K562 (cell line): ENCODE measurements around the gene PHKG1. TPM values are rescaled to one million over a fixed set of nuclear protein-coding genes. Genes with fewer than 3 reads are reported as not detected.

Experiments used
- ATAC-seq: fragments of 200-7000 bp; cut with Tn5 transposase; 3 replicates; pipeline ENCODE4 v1.9.1; 2020; ENCODE audit warnings: moderate library complexity
- BruUV-seq: library from RNA; stranded (reverse); fragments of 400-500 nt; replicated peaks from 2 replicates; lab custom pipeline; 2021; lab: Mats Ljungman, UMichigan
- CTCF ChIA-PET: fragments of 300-600 bp; formaldehyde crosslinking; extraction: SDS; loops from one replicate; lab custom pipeline; 2021; ENCODE audit warnings: low intra/inter-chr PET ratio; lab: Yijun Ruan, JAX
- POLR2A ChIA-PET: fragments of 300-600, 350-650 bp; sonication (Branson Sonifier 250); formaldehyde crosslinking; extraction: SDS; loops from one replicate; lab custom pipeline; 2021; ENCODE audit warnings: antibody characterized with exemption, inconsistent platforms; lab: Yijun Ruan, JAX
- DNase-seq, 4 experiments: peaks; one replicate each; pipeline versions ENCODE4 v3.0.0 to v3.0.0-alpha.2; 2011 to 2018; ENCODE audit warnings: low spot score in 3 of 4, mixed read lengths in 3 of 4; ENCODE audit errors: extremely low read depth in 1 of 4
- FAIRE-seq: peaks from 2 replicates; lab custom pipeline; 2011; peaks lifted over from hg19 to GRCh38; lab: Jason Lieb, UNC
- H2AFZ ChIP-seq: 2 replicates; pipeline ENCODE4 v1.6.0; 2011; ENCODE audit warnings: low read depth, low read length, control low read depth, inconsistent platforms
- H3K27ac ChIP-seq: fragments of 200-600 bp; 3 replicates; pipeline ENCODE4 v1.8.0; 2011; ENCODE audit warnings: low read depth, mild to moderate bottlenecking, control low read depth, inconsistent platforms, low read length, moderate library complexity, mixed read lengths; ENCODE audit errors: extremely low read depth
- H3K27me3 ChIP-seq, 2 experiments: fragments of 300-600 bp in 1 of 2; 2 replicates in 1 of 2; 3 replicates in 1 of 2; pipeline versions ENCODE4 v1.6.0 to v1.8.0; 2011; ENCODE audit warnings: inconsistent platforms in 2 of 2, low read length in 2 of 2, mild to moderate bottlenecking in 1 of 2, mixed read lengths in 1 of 2, moderate library complexity in 1 of 2; ENCODE audit not compliant: control insufficient read depth in 2 of 2, insufficient read depth in 2 of 2
- H3K36me3 ChIP-seq: fragments of 300-600 bp; 3 replicates; pipeline ENCODE4 v1.8.0; 2011; ENCODE audit warnings: mild to moderate bottlenecking, low read length, inconsistent platforms; ENCODE audit not compliant: control insufficient read depth, insufficient read depth
- H3K4me1 ChIP-seq, 2 experiments: fragments of 200-600 bp in 1 of 2; replicated peaks in 1 of 2; 2 replicates in 1 of 2; 3 replicates in 1 of 2; pipeline versions ENCODE4 v1.5.1 to v1.8.0; 2011; ENCODE audit warnings: inconsistent platforms in 2 of 2, low read length in 2 of 2, mild to moderate bottlenecking in 1 of 2, mixed read lengths in 1 of 2, moderate library complexity in 1 of 2; ENCODE audit not compliant: control insufficient read depth in 2 of 2, insufficient read depth in 2 of 2
- H3K4me2 ChIP-seq: 2 replicates; pipeline ENCODE4 v1.6.1; 2011; ENCODE audit warnings: low read length, control low read depth, inconsistent platforms, mixed read lengths; ENCODE audit not compliant: insufficient read depth
- H3K4me3 ChIP-seq: fragments of 200-600 bp; sonication (generic), shearing (Covaris generic); 2 replicates; pipeline ENCODE4 v1.5.1; 2016; ENCODE audit warnings: control low read depth, inconsistent platforms
- H3K79me2 ChIP-seq: fragments of 200-600 bp; 3 replicates; pipeline ENCODE4 v1.8.0; 2011; ENCODE audit warnings: low read length, inconsistent platforms; ENCODE audit not compliant: control insufficient read depth, insufficient read depth
- H3K9ac ChIP-seq, 2 experiments: 2 replicates each; pipeline versions ENCODE4 v1.6.0 to v1.6.1; 2011; ENCODE audit warnings: low read depth in 2 of 2, low read length in 2 of 2, control low read depth in 1 of 2, inconsistent platforms in 1 of 2, mild to moderate bottlenecking in 1 of 2, mixed read lengths in 1 of 2; ENCODE audit not compliant: insufficient read depth in 1 of 2
- H3K9me1 ChIP-seq: one replicate; pipeline ENCODE4 v1.6.0; 2011; ENCODE audit warnings: inconsistent platforms, mild to moderate bottlenecking, low read length, moderate library complexity; ENCODE audit not compliant: control insufficient read depth, insufficient read depth
- H3K9me3 ChIP-seq: replicated peaks from 2 replicates; pipeline ENCODE4 v1.5.1; 2011; ENCODE audit warnings: low read depth, low read length, inconsistent platforms; ENCODE audit not compliant: control insufficient read depth, insufficient read depth
- H4K20me1 ChIP-seq: replicated peaks from 2 replicates; pipeline ENCODE4 v1.6.1; 2011; ENCODE audit warnings: low read length, inconsistent platforms, mixed read lengths; ENCODE audit not compliant: control insufficient read depth, insufficient read depth
- KDM5B ChIP-seq: fragments of 200-600 bp; sonication (generic); IDR thresholded peaks from 2 replicates; pipeline ENCODE4 v1.6.1; 2012; ENCODE audit warnings: low read depth, mild to moderate bottlenecking, moderate library complexity, low read length, control low read depth, inconsistent platforms; ENCODE audit not compliant: insufficient replicate concordance
- NCOR1 ChIP-seq: fragments of 450-650 bp; IDR thresholded peaks from 2 replicates; pipeline ENCODE4 v1.6.1; 2016; ENCODE audit warnings: mild to moderate bottlenecking, moderate library complexity
- POLR2B ChIP-seq: fragments of 450-650 bp; IDR thresholded peaks from 2 replicates; pipeline ENCODE4 v1.6.1; 2018; ENCODE audit warnings: low read depth; ENCODE audit not compliant: partially characterized antibody
- PTBP1 ChIP-seq: fragments of 200-400 bp; formaldehyde crosslinking; IDR thresholded peaks from 2 replicates; pipeline ENCODE4 v1.6.1; 2017; ENCODE audit warnings: low read depth, low read length
- RBBP5 ChIP-seq: fragments of 200-600 bp; sonication (generic); IDR thresholded peaks from 2 replicates; pipeline ENCODE4 v1.6.1; 2012; ENCODE audit warnings: borderline replicate concordance, mild to moderate bottlenecking, low read length, control low read depth, inconsistent platforms; ENCODE audit not compliant: insufficient read depth, poor library complexity, severe bottlenecking
- SMAD3 ChIP-seq: fragments of 450-650 bp; formaldehyde crosslinking; conservative IDR thresholded peaks from 2 replicates; pipeline ENCODE4 v1.4.0; 2020; ENCODE audit warnings: mild to moderate bottlenecking
- TAF1 ChIP-seq: IDR thresholded peaks from 2 replicates; pipeline ENCODE4 v1.6.1; 2011; ENCODE audit warnings: mild to moderate bottlenecking, low read length, moderate library complexity; ENCODE audit not compliant: insufficient read depth, control insufficient read depth, severe bottlenecking; ENCODE audit errors: extremely low read depth
- TBL1XR1 ChIP-seq, 2 experiments: IDR thresholded peaks; 2 replicates each; pipeline ENCODE4 v1.6.1; 2012; ENCODE audit warnings: improper control_type of control experiment in 2 of 2, low read length in 2 of 2, mild to moderate bottlenecking in 1 of 2
- TCF3 ChIP-seq: sonication (generic); formaldehyde crosslinking; IDR thresholded peaks from 2 replicates; pipeline ENCODE4 v1.4.0; 2020; ENCODE audit warnings: mild to moderate bottlenecking, missing genetic modification reagents
- YBX1 ChIP-seq: fragments of 450-650 bp; IDR thresholded peaks from 2 replicates; pipeline ENCODE4 v1.7.1; 2016; ENCODE audit warnings: mild to moderate bottlenecking
- WGBS: fragments of 100-300 bp; shearing (Covaris generic); methylation state at CpG from one replicate; pipeline ENCODE4 v1.1.6; 2016; ENCODE audit warnings: low coverage, mixed read lengths; ENCODE audit not compliant: insufficient coverage; ENCODE audit errors: missing lambda C conversion rate; 5-methylcytosine and 5-hydroxymethylcytosine counted together
- in situ Hi-C: fragments of 300-500 bp; cut with MboI; formaldehyde crosslinking; loops from 4 replicates; pipeline ENCODE4 v1.15.0; 2018; ENCODE audit warnings: inconsistent platforms, mixed read lengths
- intact Hi-C: fragments of 100-400 bp; cut with micrococcal nuclease; formaldehyde crosslinking; loops from 2 replicates; pipeline ENCODE4 v1.14.2; 2022
- polyA plus RNA-seq, 8 experiments: library from polyadenylated mRNA; depleted of rRNA in 4 of 8; stranded (reverse) in 5 of 8; unstranded in 3 of 8; fragments of >200 nt; fragmentation: Nextera tagmentation in 2 of 8; fragmentation: Illumina TruSeq in 1 of 8; extraction: Ambion mirVana in 2 of 8; extraction: Trizol in 1 of 8; gene quantifications; 2 replicates each; pipeline versions ENCODE4 v1.2.1 to v1.2.3, GENCODE V29; 2011 to 2014; ENCODE audit warnings: inconsistent platforms in 1 of 8, missing spikeins in 1 of 8
- total RNA-seq, 7 experiments: library from RNA; depleted of rRNA in 6 of 7; stranded (reverse); fragments of >200 nt in 6 of 7; fragmentation: Illumina TruSeq in 2 of 7; extraction: Trizol in 2 of 7; gene quantifications; 2 replicates each; pipeline versions ENCODE4 v1.2.1 to v1.2.3, GENCODE V29; 2011 to 2021; ENCODE audit warnings: low replicate concordance in 1 of 7
- TF ChIP-seq, protein P1 (sequence below): sonication (generic); formaldehyde crosslinking; IDR thresholded peaks from 2 replicates; pipeline ENCODE4 v1.8.1; 2023; ENCODE audit warnings: missing genetic modification reagents, mild to moderate bottlenecking, borderline replicate concordance
- TF ChIP-seq, protein P2 (sequence below): fragments of 250-450 bp; sonication (Bioruptor Pico); IDR thresholded peaks from 2 replicates; pipeline ENCODE4 v1.4.0; 2020; ENCODE audit warnings: mild to moderate bottlenecking, moderate library complexity

PHKG1 gene
- total and polyA plus RNA-seq, 9 of the 15 experiments (the other 6 are each of a cell fraction or from before 2014, with no cell fraction given) = 0.10 to 0.83 (median 0.46) TPM

- no peaks in the 10 kb centered on the region for H3K9me1 ChIP-seq
- H4K20me1 ChIP-seq = no peaks in the 10 kb centered on the region
- peak overlapping the region; percentile 56 for H2AFZ ChIP-seq
- peak overlapping the region; percentile 55 for H3K4me3 ChIP-seq
- ATAC-seq (peak; percentile 95), FAIRE-seq (peak; percentile 80), DNase-seq (peak; percentile 64 to 84 (median 70))
- in situ Hi-C loops (no loop called here), intact Hi-C loops (loop anchor here (1.0 to 5.0 kb wide), 2 partner anchors 17 to 33 kb away; partner anchors contain the start of genes CCT6A and PSPH)
- H3K9me3 ChIP-seq = no peaks in the 10 kb centered on the region
- ChIA-PET POLR2A (interaction anchor here (0.7 to 2.1 kb wide), 4 partner anchors 11 to 31 kb away, joined by 3 to 12 read pairs (median 4); partner anchors contain the start of genes CCT6A and PSPH), CTCF (no interaction called here)
- BruUV-seq = no TSS peak
- peaks cover 8% of the 10 kb centered on the region; the same call in 1 of the 3 replicates for H3K36me3 ChIP-seq
- 2% methylated on average over 26 of the region's 27 CpGs for WGBS
- H3K79me2 ChIP-seq = no peaks in the 10 kb centered on the region
- H3K4me1 ChIP-seq = peaks cover 3 to 11% of the 10 kb centered on the region in 2 experiments; a peak in 3 of 5 replicates
- H3K9ac ChIP-seq = peak overlapping the region; percentile 55 to 87
- peak overlapping the region; percentile 68 for H3K4me2 ChIP-seq
- no peaks in the 10 kb centered on the region for H3K27me3 ChIP-seq
- H3K27ac ChIP-seq = peak overlapping the region; percentile 48; the same call in 2 of the 3 replicates
- TF ChIP-seq TAF1 (no peak), NCOR1 (no peak), RBBP5 (peak; percentile 48), YBX1 (no peak), PTBP1 (no peak), SMAD3 (no peak), TBL1XR1 (IDR thresholded peaks at IDR 0.05; ENCODE audit: low read length in 2 of 2) (no peak), KDM5B (peak; percentile 44), TCF3 (no peak), POLR2B (no peak)
- TF ChIP-seq, protein P1, sequence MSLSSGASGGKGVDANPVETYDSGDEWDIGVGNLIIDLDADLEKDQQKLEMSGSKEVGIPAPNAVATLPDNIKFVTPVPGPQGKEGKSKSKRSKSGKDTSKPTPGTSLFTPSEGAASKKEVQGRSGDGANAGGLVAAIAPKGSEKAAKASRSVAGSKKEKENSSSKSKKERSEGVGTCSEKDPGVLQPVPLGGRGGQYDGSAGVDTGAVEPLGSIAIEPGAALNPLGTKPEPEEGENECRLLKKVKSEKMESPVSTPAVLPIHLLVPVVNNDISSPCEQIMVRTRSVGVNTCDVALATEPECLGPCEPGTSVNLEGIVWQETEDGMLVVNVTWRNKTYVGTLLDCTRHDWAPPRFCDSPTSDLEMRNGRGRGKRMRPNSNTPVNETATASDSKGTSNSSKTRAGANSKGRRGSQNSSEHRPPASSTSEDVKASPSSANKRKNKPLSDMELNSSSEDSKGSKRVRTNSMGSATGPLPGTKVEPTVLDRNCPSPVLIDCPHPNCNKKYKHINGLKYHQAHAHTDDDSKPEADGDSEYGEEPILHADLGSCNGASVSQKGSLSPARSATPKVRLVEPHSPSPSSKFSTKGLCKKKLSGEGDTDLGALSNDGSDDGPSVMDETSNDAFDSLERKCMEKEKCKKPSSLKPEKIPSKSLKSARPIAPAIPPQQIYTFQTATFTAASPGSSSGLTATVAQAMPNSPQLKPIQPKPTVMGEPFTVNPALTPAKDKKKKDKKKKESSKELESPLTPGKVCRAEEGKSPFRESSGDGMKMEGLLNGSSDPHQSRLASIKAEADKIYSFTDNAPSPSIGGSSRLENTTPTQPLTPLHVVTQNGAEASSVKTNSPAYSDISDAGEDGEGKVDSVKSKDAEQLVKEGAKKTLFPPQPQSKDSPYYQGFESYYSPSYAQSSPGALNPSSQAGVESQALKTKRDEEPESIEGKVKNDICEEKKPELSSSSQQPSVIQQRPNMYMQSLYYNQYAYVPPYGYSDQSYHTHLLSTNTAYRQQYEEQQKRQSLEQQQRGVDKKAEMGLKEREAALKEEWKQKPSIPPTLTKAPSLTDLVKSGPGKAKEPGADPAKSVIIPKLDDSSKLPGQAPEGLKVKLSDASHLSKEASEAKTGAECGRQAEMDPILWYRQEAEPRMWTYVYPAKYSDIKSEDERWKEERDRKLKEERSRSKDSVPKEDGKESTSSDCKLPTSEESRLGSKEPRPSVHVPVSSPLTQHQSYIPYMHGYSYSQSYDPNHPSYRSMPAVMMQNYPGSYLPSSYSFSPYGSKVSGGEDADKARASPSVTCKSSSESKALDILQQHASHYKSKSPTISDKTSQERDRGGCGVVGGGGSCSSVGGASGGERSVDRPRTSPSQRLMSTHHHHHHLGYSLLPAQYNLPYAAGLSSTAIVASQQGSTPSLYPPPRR (CRISPR knock-in tag) = no peak
- TF ChIP-seq, protein P2, sequence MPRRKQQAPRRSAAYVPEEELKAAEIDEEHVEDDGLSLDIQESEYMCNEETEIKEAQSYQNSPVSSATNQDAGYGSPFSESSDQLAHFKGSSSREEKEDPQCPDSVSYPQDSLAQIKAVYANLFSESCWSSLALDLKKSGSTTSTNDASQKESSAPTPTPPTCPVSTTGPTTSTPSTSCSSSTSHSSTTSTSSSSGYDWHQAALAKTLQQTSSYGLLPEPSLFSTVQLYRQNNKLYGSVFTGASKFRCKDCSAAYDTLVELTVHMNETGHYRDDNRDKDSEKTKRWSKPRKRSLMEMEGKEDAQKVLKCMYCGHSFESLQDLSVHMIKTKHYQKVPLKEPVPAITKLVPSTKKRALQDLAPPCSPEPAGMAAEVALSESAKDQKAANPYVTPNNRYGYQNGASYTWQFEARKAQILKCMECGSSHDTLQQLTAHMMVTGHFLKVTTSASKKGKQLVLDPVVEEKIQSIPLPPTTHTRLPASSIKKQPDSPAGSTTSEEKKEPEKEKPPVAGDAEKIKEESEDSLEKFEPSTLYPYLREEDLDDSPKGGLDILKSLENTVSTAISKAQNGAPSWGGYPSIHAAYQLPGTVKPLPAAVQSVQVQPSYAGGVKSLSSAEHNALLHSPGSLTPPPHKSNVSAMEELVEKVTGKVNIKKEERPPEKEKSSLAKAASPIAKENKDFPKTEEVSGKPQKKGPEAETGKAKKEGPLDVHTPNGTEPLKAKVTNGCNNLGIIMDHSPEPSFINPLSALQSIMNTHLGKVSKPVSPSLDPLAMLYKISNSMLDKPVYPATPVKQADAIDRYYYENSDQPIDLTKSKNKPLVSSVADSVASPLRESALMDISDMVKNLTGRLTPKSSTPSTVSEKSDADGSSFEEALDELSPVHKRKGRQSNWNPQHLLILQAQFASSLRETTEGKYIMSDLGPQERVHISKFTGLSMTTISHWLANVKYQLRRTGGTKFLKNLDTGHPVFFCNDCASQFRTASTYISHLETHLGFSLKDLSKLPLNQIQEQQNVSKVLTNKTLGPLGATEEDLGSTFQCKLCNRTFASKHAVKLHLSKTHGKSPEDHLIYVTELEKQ (CRISPR knock-in tag) = no peak
These were observed 58.9 kb downstream of the PHKG1 start for GRCh38 chr7:56033671-56034432.
